ENCODE data around the gene ADAT2.
"Not testable (repeated sequence)": the region's sequence is repeated elsewhere in the genome, so short reads cannot be mapped to it uniquely, and the experiment has no call there.

ADAT2 gene

GRCh38 chr6:143485967-143486366, 35.5 kb upstream of the ADAT2 start:
- no peak for TF ChIP-seq CTCF (IDR thresholded peaks at IDR 0.05; ENCODE audit: low read depth, low read length)
- in situ Hi-C loops (cut with HindIII; ENCODE audit: low sequenced_read_pairs), result no loop called here
- no peak for DNase-seq (ENCODE audit: low read depth, low spot score)

GRCh38 chr6:143482593-143482992, 32.1 kb upstream of the ADAT2 start:
- in situ Hi-C loops (cut with HindIII; ENCODE audit: low sequenced_read_pairs), result no loop called here
- no peak for TF ChIP-seq CTCF (IDR thresholded peaks at IDR 0.05; ENCODE audit: low read depth, low read length)
- DNase-seq (ENCODE audit: low read depth, low spot score), result no peak
- no peak overlapping the region for H3K4me3 ChIP-seq (ENCODE audit: low read depth, low read length)

More at GRCh38 chr6:143485967-143486366, 35.5 kb upstream of the ADAT2 start:
- H3K4me3 ChIP-seq (ENCODE audit: low read depth, low read length), result no peak overlapping the region

- no peak overlapping the region for H3K4me3 ChIP-seq (ENCODE audit: low read depth, low read length)
- DNase-seq (ENCODE audit: low read depth, low spot score), result no peak
- no peak for TF ChIP-seq CTCF (IDR thresholded peaks at IDR 0.05; ENCODE audit: low read depth, low read length)
- in situ Hi-C loops (cut with HindIII; ENCODE audit: low sequenced_read_pairs), result no loop called here
Measured at GRCh38 chr6:143478479-143479062, 28.1 kb upstream of the ADAT2 start.

- DNase-seq (ENCODE audit: low read depth, low spot score), result no peak
- no peak for TF ChIP-seq CTCF (IDR thresholded peaks at IDR 0.05; ENCODE audit: low read depth, low read length)
- in situ Hi-C loops (cut with HindIII; ENCODE audit: low sequenced_read_pairs), result no loop called here
- no peak overlapping the region for H3K4me3 ChIP-seq (ENCODE audit: low read depth, low read length)
Measured at GRCh38 chr6:143476545-143476944, 26.1 kb upstream of the ADAT2 start.

GRCh38 chr6:143471822-143472221, 21.3 kb upstream of the ADAT2 start:
- H3K4me3 ChIP-seq (ENCODE audit: low read depth, low read length), result no peak overlapping the region
- in situ Hi-C loops (cut with HindIII; ENCODE audit: low sequenced_read_pairs), result no loop called here
- no peak for TF ChIP-seq CTCF (IDR thresholded peaks at IDR 0.05; ENCODE audit: low read depth, low read length)
- no peak for DNase-seq (ENCODE audit: low read depth, low spot score)

GRCh38 chr6:143468823-143469222, 18.3 kb upstream of the ADAT2 start:
- H3K4me3 ChIP-seq (ENCODE audit: low read depth, low read length); DNase-seq (ENCODE audit: low read depth, low spot score); in situ Hi-C loops (cut with HindIII; ENCODE audit: low sequenced_read_pairs): not testable (repeated sequence)

GRCh38 chr6:143468026-143468425, 17.5 kb upstream of the ADAT2 start:
- no peak overlapping the region for H3K4me3 ChIP-seq (ENCODE audit: low read depth, low read length)
- in situ Hi-C loops (cut with HindIII; ENCODE audit: low sequenced_read_pairs), result no loop called here
- TF ChIP-seq CTCF (IDR thresholded peaks at IDR 0.05; ENCODE audit: low read depth, low read length), result no peak
- no peak for DNase-seq (ENCODE audit: low read depth, low spot score)

All from astrocyte of the spinal cord (primary cell).